CD4-positive, alpha-beta T cell (primary cell): ENCODE data around the gene GPR141. TPM values are rescaled to one million over a fixed set of nuclear protein-coding genes. Genes with fewer than 3 reads are reported as not detected.
"Not testable (repeated sequence)": the region's sequence is repeated elsewhere in the genome, so short reads cannot be mapped to it uniquely, and the experiment has no call there.

ENCODE experiments used
- ATAC-seq: fragments of 200-7000 bp; cut with Tn5 transposase; one replicate; pipeline ENCODE4 v1.10.0; 2022; ENCODE audit warnings: mild to moderate bottlenecking; ENCODE audit not compliant: poor library complexity
- CTCF ChIA-PET: fragments of 350-600 bp; sonication (Branson Sonifier 250); formaldehyde crosslinking; loops from one replicate; lab custom pipeline; 2021; ENCODE audit warnings: antibody characterized with exemption, inconsistent platforms; lab: Charles Lee
- POLR2A ChIA-PET: fragments of 350-600 bp; sonication (Branson Sonifier 250); formaldehyde crosslinking; loops from one replicate; lab custom pipeline; 2021; ENCODE audit warnings: antibody characterized with exemption, inconsistent platforms; lab: Charles Lee
- DNase-seq, 14 experiments: peaks; one replicate each; pipeline ENCODE4 v3.0.0-alpha.2; 2013 to 2020; ENCODE audit warnings: mixed read lengths in 2 of 14
- H3K27ac ChIP-seq, 2 donors: one replicate each; pipeline versions ENCODE4 v1.5.1 to v1.7.0; 2013; ENCODE audit warnings: low read length in 2 of 2, low read depth in 1 of 2, mild to moderate bottlenecking in 1 of 2
- H3K27me3 ChIP-seq, 2 experiments: 1 replicate in 1 of 2; 2 replicates in 1 of 2; pipeline versions ENCODE4 v1.6.1 to v1.7.0; 2013; ENCODE audit warnings: low read length in 2 of 2, control low read depth in 1 of 2, mild to moderate bottlenecking in 1 of 2, moderate library complexity in 1 of 2; ENCODE audit not compliant: insufficient read depth in 2 of 2, control insufficient read depth in 1 of 2
- H3K36me3 ChIP-seq: one replicate; pipeline ENCODE4 v1.6.1; 2013; ENCODE audit warnings: low read length, control low read depth; ENCODE audit not compliant: insufficient read depth
- H3K4me1 ChIP-seq: one replicate; pipeline ENCODE4 v1.6.1; 2013; ENCODE audit warnings: low read length, control low read depth; ENCODE audit not compliant: insufficient read depth
- H3K4me3 ChIP-seq: one replicate; pipeline ENCODE4 v1.5.1; 2013; ENCODE audit warnings: mild to moderate bottlenecking, low read length, moderate library complexity
- H3K9me3 ChIP-seq, 2 experiments: 1 replicate in 1 of 2; 2 replicates in 1 of 2; pipeline versions ENCODE4 v1.6.1 to v1.7.0; 2013; ENCODE audit warnings: low read length in 2 of 2, mild to moderate bottlenecking in 2 of 2, control low read depth in 1 of 2, moderate library complexity in 1 of 2; ENCODE audit not compliant: control insufficient read depth in 1 of 2, insufficient read depth in 1 of 2
- H3K27ac Mint-ChIP-seq: one replicate; pipeline ENCODE4 v1.8.0; 2020; ENCODE audit warnings: mixed read lengths
- H3K27me3 Mint-ChIP-seq: one replicate; pipeline ENCODE4 v1.8.0; 2021; ENCODE audit warnings: mixed read lengths
- H3K36me3 Mint-ChIP-seq: one replicate; pipeline ENCODE4 v1.8.0; 2021; ENCODE audit warnings: low read depth, mixed read lengths
- H3K4me1 Mint-ChIP-seq: one replicate; pipeline ENCODE4 v1.8.0; 2021; ENCODE audit warnings: low read depth, mixed read lengths
- H3K4me3 Mint-ChIP-seq: one replicate; pipeline ENCODE4 v1.8.0; 2020; ENCODE audit warnings: mild to moderate bottlenecking, mixed read lengths
- H3K9me3 Mint-ChIP-seq: one replicate; pipeline ENCODE4 v1.8.0; 2020; ENCODE audit warnings: mixed read lengths
- CTCF ChIP-seq: fragments of 200-600 bp; IDR thresholded peaks from one replicate; pipeline ENCODE4 v1.8.0; 2022; ENCODE audit warnings: antibody characterized with exemption, mild to moderate bottlenecking
- intact Hi-C, 2 experiments: fragments of 100-400 bp; cut with DNase I in 1 of 2; cut with micrococcal nuclease in 1 of 2; formaldehyde crosslinking; loops; one replicate each; pipeline versions ENCODE4 v1.15.1 to v1.9.0; 2023 to 2025; cut with DNase I, micrococcal nuclease
- total RNA-seq, 174 experiments: library from RNA in 2 of 174; stranded (reverse) in 2 of 174; gene quantifications; one replicate each; pipeline ENCODE4 v1.2.3 and lab custom pipeline; 2021 to 2026

Gene GPR141
- total RNA-seq, 2 experiments from 2014 or later: not detected

- Mint-ChIP-seq H3K4me3 (no peak overlapping the region), H3K4me1 (no peaks in the 10 kb centered on the region), H3K9me3 (no peaks in the 10 kb centered on the region), H3K27ac (no peak overlapping the region), H3K36me3 (no peaks in the 10 kb centered on the region), H3K27me3 (peaks cover 15% of the 10 kb centered on the region)
- H3K27ac ChIP-seq: no peak overlapping the region
- ChIA-PET POLR2A (no interaction called here), CTCF (no interaction called here)
- TF ChIP-seq CTCF: no peak
- DNase-seq: no peak
- no peaks in the 10 kb centered on the region for H3K9me3 ChIP-seq
- no peaks in the 10 kb centered on the region for H3K36me3 ChIP-seq
- H3K4me3 ChIP-seq: no peak overlapping the region
- H3K27me3 ChIP-seq: peaks cover 0 to 4% of the 10 kb centered on the region in 2 experiments
- intact Hi-C loops: no loop called here
- ATAC-seq: no peak
- H3K4me1 ChIP-seq: no peaks in the 10 kb centered on the region
These were observed 15.2 kb downstream of the GPR141 start for GRCh38 chr7:37698782-37699181.

- Histone ChIP-seq H3K4me1 (no peaks in the 10 kb centered on the region), H3K4me3 (no peak overlapping the region), H3K27me3 (no peaks in the 10 kb centered on the region), H3K36me3 (no peaks in the 10 kb centered on the region), H3K9me3 (no peaks in the 10 kb centered on the region), H3K27ac (no peak overlapping the region)
- Mint-ChIP-seq H3K9me3 (no peaks in the 10 kb centered on the region), H3K27ac (no peak overlapping the region), H3K27me3 (no peaks in the 10 kb centered on the region), H3K4me3 (no peak overlapping the region), H3K36me3 (no peaks in the 10 kb centered on the region), H3K4me1 (no peaks in the 10 kb centered on the region)
- ChIA-PET CTCF (no interaction called here), POLR2A (no interaction called here)
- ATAC-seq: no peak
- no peak for DNase-seq
- intact Hi-C loops: no loop called here
- no peak for TF ChIP-seq CTCF
These were observed 18.2 kb downstream of the GPR141 start for GRCh38 chr7:37701769-37702168.

- Mint-ChIP-seq H3K4me3 (no peak overlapping the region), H3K27me3 (no peaks in the 10 kb centered on the region), H3K4me1 (no peaks in the 10 kb centered on the region), H3K27ac (no peak overlapping the region), H3K9me3 (no peaks in the 10 kb centered on the region), H3K36me3 (no peaks in the 10 kb centered on the region)
- Histone ChIP-seq H3K27me3 (no peaks in the 10 kb centered on the region), H3K9me3 (no peaks in the 10 kb centered on the region), H3K4me1 (no peaks in the 10 kb centered on the region), H3K4me3 (no peak overlapping the region), H3K36me3 (no peaks in the 10 kb centered on the region), H3K27ac (no peak overlapping the region)
- POLR2A ChIA-PET: interaction anchor here (0.7 kb wide), 1 partner anchor 33 kb away, joined by 3 read pairs; no protein-coding TSS in a partner anchor
- DNase-seq: no peak
- TF ChIP-seq CTCF: no peak
- intact Hi-C loops: no loop called here
- CTCF ChIA-PET: no interaction called here
- ATAC-seq: no peak
These were observed 19.8 kb downstream of the GPR141 start for GRCh38 chr7:37703361-37703760.

GRCh38 chr7:37704328-37704833 lies 20.8 kb downstream of the GPR141 start:
- H3K9me3 ChIP-seq, DNase-seq, POLR2A ChIA-PET, H3K4me1 ChIP-seq, H3K4me1 Mint-ChIP-seq, H3K27me3 Mint-ChIP-seq, intact Hi-C loops, CTCF ChIA-PET, H3K27ac Mint-ChIP-seq, H3K27ac ChIP-seq, H3K27me3 ChIP-seq, H3K36me3 Mint-ChIP-seq, H3K36me3 ChIP-seq, ATAC-seq, H3K4me3 ChIP-seq, H3K9me3 Mint-ChIP-seq, H3K4me3 Mint-ChIP-seq: not testable (repeated sequence)
